Ishikawa (cell line): ENCODE measurements around the gene B4GALT6.

ENCODE experiments used
- CEBPB ChIP-seq: IDR thresholded peaks from 2 replicates; pipeline ENCODE4 v1.6.1; 2012
- CREB1 ChIP-seq: IDR thresholded peaks from 2 replicates; pipeline ENCODE4 v1.6.1; 2012; ENCODE audit warnings: low read depth
- EGR1 ChIP-seq: IDR thresholded peaks from 2 replicates; pipeline ENCODE4 v1.6.1; 2012
- EP300 ChIP-seq: IDR thresholded peaks from 2 replicates; pipeline ENCODE4 v1.6.1; 2012; ENCODE audit warnings: borderline replicate concordance
- FOXM1 ChIP-seq: IDR thresholded peaks from 2 replicates; pipeline ENCODE4 v1.6.1; 2012; ENCODE audit warnings: low read depth, borderline replicate concordance
- NFIC ChIP-seq: IDR thresholded peaks from 2 replicates; pipeline ENCODE4 v1.6.1; 2012
- RAD21 ChIP-seq: IDR thresholded peaks from 2 replicates; pipeline ENCODE4 v1.6.1; 2012; ENCODE audit warnings: low read depth
- REST ChIP-seq: IDR thresholded peaks from 2 replicates; pipeline ENCODE4 v1.6.1; 2012; ENCODE audit warnings: low read depth, mild to moderate bottlenecking
- TAF1 ChIP-seq: IDR thresholded peaks from 2 replicates; pipeline ENCODE4 v1.6.1; 2012; ENCODE audit warnings: low read depth, mild to moderate bottlenecking
- TCF12 ChIP-seq: IDR thresholded peaks from 2 replicates; pipeline ENCODE4 v1.6.1; 2012; ENCODE audit warnings: low read depth
- TEAD4 ChIP-seq: IDR thresholded peaks from 2 replicates; pipeline ENCODE4 v1.6.1; 2012
- YY1 ChIP-seq: IDR thresholded peaks from 2 replicates; pipeline ENCODE4 v1.6.1; 2012; ENCODE audit warnings: low read depth
- ZBTB7A ChIP-seq: IDR thresholded peaks from 2 replicates; pipeline ENCODE4 v1.6.1; 2012; ENCODE audit warnings: low read depth
- TF ChIP-seq, protein P1 (sequence below): IDR thresholded peaks from 2 replicates; pipeline ENCODE4 v1.6.1; 2012
- TF ChIP-seq, protein P2 (sequence below): IDR thresholded peaks from 2 replicates; pipeline ENCODE4 v1.6.1; 2012

Gene B4GALT6

GRCh38 chr18:31607384-31607783 lies 77.0 kb downstream of the B4GALT6 start:
- TF ChIP-seq FOXM1 = no peak
- no peak for TF ChIP-seq ZBTB7A
- no peak for TF ChIP-seq NFIC
- no peak for TF ChIP-seq TCF12
- TF ChIP-seq YY1 = no peak
- TF ChIP-seq CREB1 = no peak
- no peak for TF ChIP-seq TAF1
- no peak for TF ChIP-seq RAD21
- no peak for TF ChIP-seq REST
- TF ChIP-seq EP300 = no peak
- TF ChIP-seq CEBPB = no peak
- TF ChIP-seq, protein P1, sequence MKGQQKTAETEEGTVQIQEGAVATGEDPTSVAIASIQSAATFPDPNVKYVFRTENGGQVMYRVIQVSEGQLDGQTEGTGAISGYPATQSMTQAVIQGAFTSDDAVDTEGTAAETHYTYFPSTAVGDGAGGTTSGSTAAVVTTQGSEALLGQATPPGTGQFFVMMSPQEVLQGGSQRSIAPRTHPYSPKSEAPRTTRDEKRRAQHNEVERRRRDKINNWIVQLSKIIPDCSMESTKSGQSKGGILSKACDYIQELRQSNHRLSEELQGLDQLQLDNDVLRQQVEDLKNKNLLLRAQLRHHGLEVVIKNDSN = no peak
- TF ChIP-seq TEAD4 = no peak
- no peak for TF ChIP-seq EGR1

DNA sequence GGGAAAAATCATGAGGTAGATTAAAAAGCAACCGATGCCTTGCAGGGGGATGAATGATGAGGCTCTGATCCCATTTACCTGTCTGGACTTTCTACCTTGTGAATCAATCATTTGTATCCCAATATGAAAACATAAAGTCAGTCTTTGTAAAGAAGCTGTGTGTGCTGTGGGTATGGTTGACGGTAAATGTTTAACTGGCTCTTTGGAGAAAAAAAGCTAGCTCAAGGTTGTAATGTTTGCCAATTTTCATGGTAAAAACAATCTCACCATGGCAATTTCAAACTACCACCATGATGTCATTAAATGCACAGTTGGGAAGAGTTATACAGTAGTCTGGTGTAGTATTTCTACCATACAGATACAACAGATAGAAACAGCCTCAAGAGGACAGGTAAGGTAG lies 78.1 kb downstream of the B4GALT6 start:
- TF ChIP-seq CEBPB (no peak), REST (no peak), EP300 (no peak), YY1 (no peak), ZBTB7A (no peak), FOXM1 (no peak)

DNA sequence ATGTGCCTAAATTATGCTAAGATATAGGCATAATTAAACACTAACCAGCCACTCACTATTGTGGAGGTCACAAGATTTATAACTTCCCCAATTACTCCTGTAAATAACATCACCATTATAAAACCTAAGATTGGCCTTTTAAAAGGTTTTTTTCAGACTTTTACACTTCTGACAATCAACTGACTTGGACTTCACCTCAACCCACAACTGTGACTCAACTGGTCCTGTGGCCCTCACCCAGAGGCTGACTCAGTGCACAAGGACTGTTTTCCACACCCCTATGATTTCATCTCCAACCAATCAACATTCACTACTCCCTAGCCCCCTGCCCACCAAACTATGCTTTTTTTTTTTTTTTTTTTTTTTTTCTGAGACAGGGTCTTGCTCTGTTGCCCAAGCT lies 81.1 kb downstream of the B4GALT6 start:
- TF ChIP-seq CEBPB (no peak), ZBTB7A (no peak), TEAD4 (no peak), YY1 (no peak), CREB1 (no peak), REST (no peak), NFIC (no peak), EP300 (no peak), TAF1 (no peak), EGR1 (no peak)
- TF ChIP-seq, protein P2, sequence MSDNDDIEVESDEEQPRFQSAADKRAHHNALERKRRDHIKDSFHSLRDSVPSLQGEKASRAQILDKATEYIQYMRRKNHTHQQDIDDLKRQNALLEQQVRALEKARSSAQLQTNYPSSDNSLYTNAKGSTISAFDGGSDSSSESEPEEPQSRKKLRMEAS = no peak
- TF ChIP-seq, protein P1 = no peak

DNA sequence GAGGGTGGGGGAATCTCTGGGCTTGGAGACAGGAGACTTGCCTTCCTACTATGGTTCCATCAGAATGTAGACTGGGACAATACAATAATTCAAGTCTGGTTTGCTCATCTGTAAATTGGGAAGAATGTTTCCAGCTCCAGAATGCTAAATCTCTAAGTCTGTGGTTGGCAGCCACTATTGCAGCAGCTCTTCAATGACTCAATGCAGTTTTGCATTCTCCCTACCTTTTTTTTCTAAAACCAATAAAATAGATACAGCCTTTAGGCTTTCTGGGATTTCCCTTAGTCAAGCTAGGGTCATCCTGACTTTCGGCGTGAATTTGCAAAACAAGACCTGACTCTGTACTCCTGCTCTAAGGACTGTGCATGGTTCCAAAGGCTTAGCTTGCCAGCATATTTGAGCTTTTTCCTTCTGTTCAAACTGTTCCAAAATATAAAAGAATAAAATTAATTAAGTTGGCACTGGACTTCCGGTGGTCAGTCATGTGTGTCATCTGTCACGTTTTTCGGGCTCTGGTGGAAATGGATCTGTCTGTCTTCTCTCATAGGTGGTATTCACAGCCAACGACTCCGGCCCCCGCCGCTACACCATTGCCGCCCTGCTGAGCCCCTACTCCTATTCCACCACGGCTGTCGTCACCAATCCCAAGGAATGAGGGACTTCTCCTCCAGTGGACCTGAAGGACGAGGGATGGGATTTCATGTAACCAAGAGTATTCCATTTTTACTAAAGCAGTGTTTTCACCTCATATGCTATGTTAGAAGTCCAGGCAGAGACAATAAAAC lies 86.2 kb downstream of the B4GALT6 start:
- TF ChIP-seq TCF12 (no peak), ZBTB7A (no peak), YY1 (no peak), FOXM1 (no peak), REST (no peak), CREB1 (no peak), EP300 (no peak), NFIC (no peak), TEAD4 (no peak), RAD21 (no peak), CEBPB (no peak)
- TF ChIP-seq, protein P1 = no peak
- TF ChIP-seq, protein P2 = no peak
